A549 (cell line): ENCODE data around the gene HIF1AN. TPM values are rescaled to one million over a fixed set of nuclear protein-coding genes. Genes with fewer than 3 reads are reported as not detected.

Experiments used
- ATAC-seq, 2 experiments: fragments of 200-7000 bp in 1 of 2; fragments of >200 bp in 1 of 2; cut with Nextera tagmentation in 1 of 2; cut with Tn5 transposase in 1 of 2; 3 replicates each; pipeline versions ENCODE4 v1.8.0 to v1.9.1; 2018 to 2020; ENCODE audit warnings: mild to moderate bottlenecking in 1 of 2, moderate library complexity in 1 of 2
- CTCF ChIA-PET: fragments of 300-600 bp; sonication (Branson Sonifier 250); formaldehyde crosslinking; extraction: SDS; loops from one replicate; lab custom pipeline; 2021; ENCODE audit warnings: antibody characterized with exemption, inconsistent platforms; lab: Yijun Ruan, JAX
- POLR2A ChIA-PET: fragments of 350-600 bp; formaldehyde crosslinking; extraction: SDS; loops from one replicate; lab custom pipeline; 2021; ENCODE audit warnings: antibody characterized with exemption, inconsistent platforms; lab: Yijun Ruan, JAX
- DNase-seq, 2 experiments: peaks; one replicate each; pipeline versions ENCODE4 v3.0.0 to v3.0.0-alpha.2; 2011 to 2016; ENCODE audit warnings: low read depth in 1 of 2, low spot score in 1 of 2
- FAIRE-seq: peaks from 2 replicates; lab custom pipeline; 2011; peaks lifted over from hg19 to GRCh38; lab: Jason Lieb, UNC
- H3K27ac ChIP-seq, 2 experiments: fragments of >200 bp; sonication (Bioruptor Twin); formaldehyde crosslinking; 3 replicates each; pipeline ENCODE4 v1.5.1; 2016 to 2017
- H3K4me1 ChIP-seq: fragments of >200 bp; sonication (Bioruptor Twin); formaldehyde crosslinking; 3 replicates; pipeline ENCODE4 v1.6.1; 2016
- H3K4me2 ChIP-seq: fragments of >200 bp; sonication (Bioruptor Twin); formaldehyde crosslinking; 3 replicates; pipeline ENCODE4 v1.6.1; 2016
- H3K4me3 ChIP-seq: fragments of >200 bp; sonication (Bioruptor Twin); formaldehyde crosslinking; 3 replicates; pipeline ENCODE4 v1.5.1; 2016
- H3K9me3 ChIP-seq: fragments of >200 bp; sonication (Bioruptor Twin); formaldehyde crosslinking; 3 replicates; pipeline ENCODE4 v1.6.1; 2016
- BHLHE40 ChIP-seq: IDR thresholded peaks from 2 replicates; pipeline ENCODE4 v1.6.1; 2012; ENCODE audit warnings: low read depth, low read length, inconsistent platforms
- CTCF ChIP-seq: fragments of >200 bp; sonication (Bioruptor Twin); formaldehyde crosslinking; IDR thresholded peaks from 3 replicates; pipeline ENCODE4 v1.5.1; 2016
- EHF ChIP-seq: fragments of 250-450 bp; sonication (Bioruptor Pico); IDR thresholded peaks from 2 replicates; pipeline ENCODE4 v1.5.0; 2020; ENCODE audit warnings: mild to moderate bottlenecking
- EP300 ChIP-seq, 2 experiments: fragments of >200 bp; sonication (Bioruptor Twin); formaldehyde crosslinking; IDR thresholded peaks; 2 replicates in 1 of 2; 3 replicates in 1 of 2; pipeline ENCODE4 v1.6.1; 2016 to 2017
- ESRRA ChIP-seq: fragments of 150-350 bp; IDR thresholded peaks from 2 replicates; pipeline ENCODE4 v1.6.1; 2014; ENCODE audit warnings: mild to moderate bottlenecking, low read length, borderline replicate concordance
- FOSB ChIP-seq: fragments of 250-450 bp; sonication (Bioruptor Pico); IDR thresholded peaks from 2 replicates; pipeline ENCODE4 v1.5.0; 2020; ENCODE audit warnings: mild to moderate bottlenecking, moderate library complexity
- FOXS1 ChIP-seq: fragments of 250-450 bp; sonication (Bioruptor Pico); IDR thresholded peaks from 2 replicates; pipeline ENCODE4 v1.5.0; 2020; ENCODE audit warnings: mild to moderate bottlenecking, moderate library complexity
- GATA3 ChIP-seq: IDR thresholded peaks from 2 replicates; pipeline ENCODE4 v1.6.1; 2012; ENCODE audit warnings: borderline replicate concordance
- HDAC2 ChIP-seq: fragments of 200-600 bp; sonication (generic); IDR thresholded peaks from 2 replicates; pipeline ENCODE4 v1.6.1; 2016
- HES2 ChIP-seq: fragments of >200 bp; sonication (Bioruptor Twin); formaldehyde crosslinking; IDR thresholded peaks from 2 replicates; pipeline ENCODE4 v1.6.1; 2016
- HOXB5 ChIP-seq: fragments of 250-450 bp; sonication (Bioruptor Pico); IDR thresholded peaks from 2 replicates; pipeline ENCODE4 v1.5.0; 2020; ENCODE audit warnings: mild to moderate bottlenecking, moderate library complexity
- JUN ChIP-seq, 2 experiments: fragments of >200 bp; sonication (Bioruptor Twin); formaldehyde crosslinking; IDR thresholded peaks; 2 replicates in 1 of 2; 3 replicates in 1 of 2; pipeline ENCODE4 v1.6.1; 2016 to 2017
- MAFK ChIP-seq: fragments of 450-650 bp; IDR thresholded peaks from 2 replicates; pipeline ENCODE4 v1.6.1; 2014; ENCODE audit not compliant: partially characterized antibody
- NFE2L2 ChIP-seq: fragments of 150-350 bp; conservative IDR thresholded peaks from 2 replicates; pipeline ENCODE4 v1.6.1; 2014; ENCODE audit warnings: low read length
- NPAS2 ChIP-seq: fragments of 250-450 bp; sonication (Bioruptor Pico); IDR thresholded peaks from 2 replicates; pipeline ENCODE4 v1.8.0; 2022; ENCODE audit warnings: mild to moderate bottlenecking, moderate library complexity, borderline replicate concordance
- POLR2A ChIP-seq: IDR thresholded peaks from 2 replicates; pipeline ENCODE4 v1.6.1; 2012; ENCODE audit warnings: mild to moderate bottlenecking, low read length
- POLR2AphosphoS2 ChIP-seq: conservative IDR thresholded peaks from 2 replicates; pipeline ENCODE4 v1.6.1; 2012; ENCODE audit warnings: low read length, improper control_type of control experiment, inconsistent platforms
- RCOR1 ChIP-seq: fragments of 150-350 bp; IDR thresholded peaks from 2 replicates; pipeline ENCODE4 v1.6.1; 2014; ENCODE audit warnings: antibody characterized with exemption, low read length, low read depth
- RNF2 ChIP-seq: fragments of 200-600 bp; sonication (generic); IDR thresholded peaks from 2 replicates; pipeline ENCODE4 v1.6.1; 2016; ENCODE audit warnings: low read depth, mild to moderate bottlenecking, antibody characterized with exemption, moderate library complexity, borderline replicate concordance
- SMC3 ChIP-seq: fragments of >200 bp; sonication (Bioruptor Twin); formaldehyde crosslinking; IDR thresholded peaks from 3 replicates; pipeline ENCODE4 v1.6.1; 2018; ENCODE audit warnings: inconsistent platforms
- ZFP36 ChIP-seq: fragments of 450-650 bp; IDR thresholded peaks from 2 replicates; pipeline ENCODE4 v1.6.1; 2014; ENCODE audit warnings: borderline replicate concordance; ENCODE audit not compliant: partially characterized antibody
- ZSCAN20 ChIP-seq: fragments of 250-450 bp; sonication (Bioruptor Pico); IDR thresholded peaks from 2 replicates; pipeline ENCODE4 v1.8.0; 2022; ENCODE audit warnings: mild to moderate bottlenecking, moderate library complexity
- WGBS: methylation state at CpG from one replicate; pipeline ENCODE4 v1.1.6; 2017; ENCODE audit errors: missing lambda C conversion rate; 5-methylcytosine and 5-hydroxymethylcytosine counted together
- polyA plus RNA-seq, 4 experiments: library from polyadenylated mRNA; depleted of rRNA in 3 of 4; stranded (reverse); fragments of >200 nt; fragmentation: RNase III in 1 of 4; extraction: RNeasy Plus Mini Kit Qiagen cat#74134 plus additional on column Dnase treatment in 1 of 4; gene quantifications; 2 replicates in 3 of 4; 3 replicates in 1 of 4; pipeline ENCODE4 v1.2.3, GENCODE V29; 2011 to 2017
- TF ChIP-seq, protein P1 (sequence below): fragments of 250-450 bp; sonication (Bioruptor Pico); IDR thresholded peaks from 2 replicates; pipeline ENCODE4 v1.5.0; 2021; ENCODE audit warnings: mild to moderate bottlenecking, moderate library complexity, borderline replicate concordance
- TF ChIP-seq, protein P2 (sequence below): fragments of 450-650 bp; IDR thresholded peaks from 2 replicates; pipeline ENCODE4 v1.6.1; 2014; ENCODE audit warnings: antibody characterized with exemption

Gene HIF1AN
- polyA plus RNA-seq, 2 of the 4 experiments (the other 2 are of a cell fraction) = 15.3 to 21.6 TPM

GRCh38 chr10:100528123-100528886 is 7.4 kb upstream of the HIF1AN start:
- H3K27ac ChIP-seq = peak overlapping the region in 1 of 2 experiments; percentile 96; a peak in 2 of 6 replicates
- 69% methylated on average over 7 of the region's 7 CpGs for WGBS
- peak overlapping the region; percentile 80 for H3K4me3 ChIP-seq
- ChIA-PET CTCF (interaction anchor here (0.7 to 5.5 kb wide), 6 partner anchors 8 to 189 kb away, joined by 4 to 45 read pairs (median 18); partner anchors contain the start of gene HIF1AN), POLR2A (no interaction called here)
- no peak for ATAC-seq
- TF ChIP-seq RCOR1 (no peak), ESRRA (no peak), HDAC2 (no peak), EP300 (IDR thresholded peaks at IDR 0.05) (no peak), HOXB5 (CRISPR knock-in tag) (no peak), BHLHE40 (no peak), POLR2A (no peak), MAFK (no peak), SMC3 (no peak), HES2 (no peak), POLR2AphosphoS2 (no peak), NPAS2 (no peak), ZFP36 (no peak), GATA3 (no peak), NFE2L2 (no peak), JUN (IDR thresholded peaks at IDR 0.05) (no peak), FOXS1 (CRISPR knock-in tag) (no peak)
- TF ChIP-seq, protein P1, sequence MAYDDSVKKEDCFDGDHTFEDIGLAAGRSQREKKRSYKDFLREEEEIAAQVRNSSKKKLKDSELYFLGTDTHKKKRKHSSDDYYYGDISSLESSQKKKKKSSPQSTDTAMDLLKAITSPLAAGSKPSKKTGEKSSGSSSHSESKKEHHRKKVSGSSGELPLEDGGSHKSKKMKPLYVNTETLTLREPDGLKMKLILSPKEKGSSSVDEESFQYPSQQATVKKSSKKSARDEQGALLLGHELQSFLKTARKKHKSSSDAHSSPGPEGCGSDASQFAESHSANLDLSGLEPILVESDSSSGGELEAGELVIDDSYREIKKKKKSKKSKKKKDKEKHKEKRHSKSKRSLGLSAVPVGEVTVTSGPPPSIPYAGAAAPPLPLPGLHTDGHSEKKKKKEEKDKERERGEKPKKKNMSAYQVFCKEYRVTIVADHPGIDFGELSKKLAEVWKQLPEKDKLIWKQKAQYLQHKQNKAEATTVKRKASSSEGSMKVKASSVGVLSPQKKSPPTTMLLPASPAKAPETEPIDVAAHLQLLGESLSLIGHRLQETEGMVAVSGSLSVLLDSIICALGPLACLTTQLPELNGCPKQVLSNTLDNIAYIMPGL (CRISPR knock-in tag) = no peak
- no peak for FAIRE-seq
- peak overlapping the region; percentile 81 for H3K4me2 ChIP-seq
- DNase-seq = no peak
- no peaks in the 10 kb centered on the region for H3K9me3 ChIP-seq
- peaks cover 13% of the 10 kb centered on the region; the same call in 2 of the 3 replicates for H3K4me1 ChIP-seq

DNA sequence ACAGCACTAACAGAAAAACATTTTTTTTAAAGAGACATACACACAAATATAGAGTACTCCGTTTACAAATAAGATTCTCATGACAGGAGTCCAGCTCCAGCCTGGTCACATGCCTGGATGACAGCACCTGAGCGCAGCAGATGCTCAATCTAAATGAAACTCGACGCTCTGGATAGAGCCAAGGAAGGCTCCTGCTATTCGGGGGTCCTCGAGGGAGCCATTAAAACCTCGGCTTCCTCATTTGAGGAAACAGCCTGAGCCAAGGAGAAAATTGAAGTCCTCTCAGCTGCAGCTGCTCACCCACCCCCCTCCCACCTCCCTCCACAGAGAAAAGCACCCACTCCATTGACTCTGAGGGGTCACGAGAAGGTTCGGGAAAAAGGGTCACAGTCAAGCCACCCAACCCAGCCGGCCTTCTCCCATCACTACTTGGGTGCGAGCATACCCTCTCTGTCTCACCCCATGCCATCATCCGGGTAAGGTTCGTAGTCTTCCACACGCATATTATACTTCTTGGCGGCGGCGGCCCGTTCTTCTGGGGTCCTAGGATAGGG is 6.7 kb upstream of the HIF1AN start:
- H3K9me3 ChIP-seq = no peaks in the 10 kb centered on the region
- CTCF ChIA-PET = interaction anchor here (0.7 to 5.5 kb wide), 3 partner anchors 10 to 190 kb away, joined by 4 to 45 read pairs (median 25); no protein-coding TSS in a partner anchor
- POLR2A ChIA-PET = no interaction called here
- TF ChIP-seq FOSB (CRISPR knock-in tag) = no peak
- no peak for TF ChIP-seq POLR2AphosphoS2
- TF ChIP-seq MAFK = no peak
- TF ChIP-seq, protein P2, sequence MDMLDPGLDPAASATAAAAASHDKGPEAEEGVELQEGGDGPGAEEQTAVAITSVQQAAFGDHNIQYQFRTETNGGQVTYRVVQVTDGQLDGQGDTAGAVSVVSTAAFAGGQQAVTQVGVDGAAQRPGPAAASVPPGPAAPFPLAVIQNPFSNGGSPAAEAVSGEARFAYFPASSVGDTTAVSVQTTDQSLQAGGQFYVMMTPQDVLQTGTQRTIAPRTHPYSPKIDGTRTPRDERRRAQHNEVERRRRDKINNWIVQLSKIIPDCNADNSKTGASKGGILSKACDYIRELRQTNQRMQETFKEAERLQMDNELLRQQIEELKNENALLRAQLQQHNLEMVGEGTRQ = no peak
- TF ChIP-seq CTCF = no peak
- TF ChIP-seq RCOR1 = no peak
- TF ChIP-seq ZSCAN20 (CRISPR knock-in tag) = no peak
- no peak for TF ChIP-seq RNF2
- no peak for TF ChIP-seq EHF (CRISPR knock-in tag)
- H3K4me3 ChIP-seq = peak overlapping the region; percentile 80
- peak in 1 of 2 experiments; percentile 12; a peak in 3 of 6 replicates for ATAC-seq
- FAIRE-seq = no peak
- H3K4me2 ChIP-seq = peak overlapping the region; percentile 81
- WGBS = 2% methylated on average over 18 of the region's 18 CpGs
- H3K27ac ChIP-seq = peak overlapping the region; percentile 85 to 96
- peak in 1 of 2 experiments; percentile 15 for DNase-seq
- peaks cover 13% of the 10 kb centered on the region; the same call in 2 of the 3 replicates for H3K4me1 ChIP-seq
